ENCODE measurements around the gene SLC9A9.

GRCh38 chr3:143455480-143455879 is 392.8 kb downstream of the SLC9A9 start:
- TF ChIP-seq POLR2A (IDR thresholded peaks at IDR 0.05) (no peak), CTCF (IDR thresholded peaks at IDR 0.05 in 4 of 5, conservative IDR thresholded peaks at IDR 0.05 in 1 of 5) (no peak)
